ENCODE results near the gene HYCC2.
"Not testable (repeated sequence)": the region's sequence is repeated elsewhere in the genome, so short reads cannot be mapped to it uniquely, and the experiment has no call there.

HYCC2 gene

DNA sequence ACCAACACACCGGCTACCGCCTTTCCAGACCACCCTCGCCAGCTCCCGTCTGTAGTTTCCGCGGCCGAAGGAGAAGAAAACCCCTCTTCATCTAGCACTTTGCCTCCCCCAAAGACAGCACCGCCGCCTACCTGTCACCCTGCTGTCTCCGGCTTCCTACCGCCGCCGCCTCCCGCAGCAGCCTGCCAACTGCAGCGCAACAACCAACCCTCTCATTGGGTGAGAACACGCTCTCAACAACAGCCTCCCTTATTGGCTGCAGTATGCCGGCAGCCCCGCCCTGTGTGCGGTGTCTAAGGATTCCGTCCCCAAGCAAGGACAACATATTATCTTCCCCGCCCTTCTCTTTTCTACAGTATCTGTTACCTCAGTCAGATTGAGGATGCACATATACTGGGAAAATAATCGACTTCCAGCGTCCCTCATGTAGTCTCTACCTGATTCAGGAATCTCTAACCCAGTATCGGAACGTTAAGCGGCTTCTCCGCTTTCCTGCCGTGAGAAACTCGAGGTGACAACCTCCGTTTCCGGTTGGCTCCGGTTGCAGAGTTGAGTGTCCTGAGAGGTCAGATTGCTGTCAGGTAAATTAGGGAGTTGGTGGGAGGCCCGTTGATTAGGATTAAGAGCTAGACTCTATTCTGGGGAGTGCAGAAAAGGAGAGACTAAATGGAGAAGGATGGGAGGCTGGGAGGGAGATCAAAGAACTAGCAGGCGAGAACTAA lies at the start of gene HYCC2, which contains the start of gene NDUFB3:
TSS of gene HYCC2 (minus strand) at position 193 of the 722 bp plus-strand sequence. CDS start 47,662 bp downstream, outside the sequence.
TSS of gene NDUFB3 (plus strand) at position 523 of the 722 bp plus-strand sequence. CDS start 6,882 bp downstream, outside the sequence.
- DNase-seq, result peak; percentile 90

DNA sequence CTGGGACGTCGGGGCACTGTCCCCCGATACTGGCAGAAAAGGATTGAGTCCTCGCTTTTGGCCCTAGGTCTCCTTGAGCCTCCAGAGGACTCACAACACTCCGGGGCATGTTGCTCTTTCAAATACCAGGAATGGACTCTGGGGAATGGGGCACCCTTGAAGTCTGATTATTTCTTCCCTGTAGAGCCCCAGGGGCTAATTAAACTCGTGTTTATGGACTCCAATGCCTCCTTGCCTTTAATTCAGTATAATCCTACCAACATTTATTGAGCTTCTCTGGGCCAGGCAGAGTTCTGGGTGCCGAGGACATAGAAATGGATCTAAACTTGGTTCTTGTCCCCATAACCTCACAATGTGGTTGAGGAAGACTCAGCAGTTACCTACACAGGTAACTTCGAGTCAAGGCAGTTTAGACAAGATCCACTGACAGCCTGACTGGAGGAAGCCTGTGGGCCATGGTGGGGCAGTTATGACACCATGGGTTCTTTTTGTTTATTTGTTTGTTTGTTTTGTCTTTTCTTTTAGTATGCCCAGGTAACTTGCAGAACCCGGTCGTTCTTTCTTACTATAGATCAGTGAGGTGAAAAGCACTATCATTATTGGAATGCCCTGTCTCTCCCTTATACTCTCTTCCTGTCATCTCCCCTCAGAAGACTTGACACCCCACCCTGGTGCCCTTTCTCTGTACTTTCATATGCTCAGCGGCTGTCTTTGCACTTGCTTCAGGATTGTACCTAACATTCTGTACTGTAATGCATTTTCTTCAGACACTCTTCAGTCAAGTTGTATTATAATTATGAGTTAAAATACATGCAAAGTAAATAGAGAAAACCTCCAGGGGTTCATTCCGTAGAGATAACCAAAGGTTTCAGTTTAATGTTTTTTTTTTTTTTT lies 47.7 kb upstream of the HYCC2 start:
- DNase-seq, result peak; percentile 29

DNA sequence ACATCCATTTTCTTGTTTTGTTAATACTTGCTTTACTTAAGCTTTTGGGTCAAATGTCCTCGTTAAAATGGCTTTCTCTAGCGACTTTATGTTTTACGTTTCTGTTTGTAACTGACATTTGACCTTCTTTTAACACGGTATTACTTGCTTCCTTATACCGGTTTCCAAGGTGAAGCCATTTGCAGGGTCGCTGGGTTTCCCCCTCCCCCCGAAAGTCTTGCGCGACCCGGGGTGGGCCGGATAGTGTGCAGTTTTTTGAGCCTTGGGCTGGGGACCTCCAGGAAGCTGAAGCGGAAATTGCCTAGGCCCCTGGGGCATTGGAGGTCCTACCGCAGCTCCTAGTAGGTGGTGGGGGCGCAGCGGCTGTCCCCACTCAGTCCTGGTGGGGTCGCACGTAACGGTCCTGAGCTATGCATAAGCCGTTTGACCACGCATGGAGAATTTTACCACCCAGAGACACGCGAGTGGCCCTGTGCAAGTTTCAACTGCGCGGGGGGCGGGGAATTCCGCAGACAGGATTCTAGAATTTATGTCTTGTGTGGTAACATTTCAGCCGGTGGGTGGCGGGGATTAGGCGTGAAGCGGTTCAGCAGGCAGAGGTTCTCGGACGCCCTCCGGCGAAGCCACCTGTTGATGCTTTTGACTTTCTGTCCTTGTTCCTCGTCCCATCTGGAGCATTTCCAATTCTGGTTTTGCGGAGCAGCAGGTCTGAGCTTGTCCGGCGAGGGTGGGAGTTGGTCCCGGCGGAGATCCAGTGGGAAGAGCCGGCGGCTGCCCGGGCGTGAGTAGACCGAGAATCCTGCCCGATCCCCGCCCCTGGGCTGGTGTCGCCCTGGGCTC lies 46.9 kb upstream of the HYCC2 start:
- peak; percentile 78 for DNase-seq

DNA sequence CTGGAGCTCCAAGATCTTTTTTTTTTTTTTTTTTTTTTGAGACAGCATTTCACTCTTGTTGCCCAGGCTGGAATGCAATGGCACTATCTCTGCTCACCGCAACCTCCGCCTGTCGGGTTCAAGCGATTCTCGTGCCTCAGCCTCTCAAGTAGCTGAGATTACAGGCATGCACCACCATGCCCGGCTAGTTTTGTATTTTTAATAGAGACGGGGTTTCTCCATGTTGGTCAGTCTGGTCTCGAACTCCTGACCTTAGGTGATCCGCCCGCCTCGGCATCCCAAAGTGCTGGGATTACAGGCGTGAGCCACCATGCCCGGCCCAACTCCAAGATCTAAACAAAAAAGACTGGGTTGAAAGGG lies 46.2 kb upstream of the HYCC2 start:
- not testable (repeated sequence) for DNase-seq

DNA sequence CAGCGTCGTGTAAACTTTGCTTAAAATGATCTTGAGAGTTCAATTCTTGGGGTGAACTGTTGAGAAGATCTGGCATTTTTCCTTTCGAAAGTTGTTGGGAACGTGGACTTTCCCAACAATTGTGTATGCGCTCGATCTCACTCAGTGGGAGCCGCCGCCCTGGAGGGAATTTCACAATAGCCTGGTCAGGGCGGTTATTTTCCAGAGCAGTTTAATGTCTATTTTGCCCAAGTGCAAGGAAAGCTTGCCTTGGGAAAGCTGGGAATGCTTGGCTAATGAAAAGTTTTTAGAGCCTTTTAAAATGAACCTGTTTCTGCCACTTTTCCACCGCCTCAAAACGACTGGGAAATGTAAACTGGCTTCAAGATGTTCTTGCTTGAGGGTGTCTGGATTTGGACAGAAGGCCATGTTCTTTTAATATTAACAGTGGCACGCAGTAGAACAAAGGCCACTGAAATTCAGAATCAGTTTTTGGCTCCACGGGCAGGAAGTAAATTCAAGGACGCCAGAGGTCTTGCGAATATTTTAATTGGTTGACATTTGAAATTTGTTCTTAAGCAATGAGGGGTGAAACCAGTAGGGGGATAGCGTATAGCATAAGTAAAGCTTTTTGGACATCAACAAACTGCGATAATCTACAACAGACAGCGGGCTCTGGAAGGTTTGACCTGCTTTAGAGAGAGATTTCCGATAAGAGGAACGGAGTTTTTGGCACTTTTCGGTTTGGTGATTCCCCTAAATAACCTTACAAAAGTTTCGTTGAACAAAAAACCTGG lies 45.7 kb upstream of the HYCC2 start:
- DNase-seq, result peak; percentile 41

DNA sequence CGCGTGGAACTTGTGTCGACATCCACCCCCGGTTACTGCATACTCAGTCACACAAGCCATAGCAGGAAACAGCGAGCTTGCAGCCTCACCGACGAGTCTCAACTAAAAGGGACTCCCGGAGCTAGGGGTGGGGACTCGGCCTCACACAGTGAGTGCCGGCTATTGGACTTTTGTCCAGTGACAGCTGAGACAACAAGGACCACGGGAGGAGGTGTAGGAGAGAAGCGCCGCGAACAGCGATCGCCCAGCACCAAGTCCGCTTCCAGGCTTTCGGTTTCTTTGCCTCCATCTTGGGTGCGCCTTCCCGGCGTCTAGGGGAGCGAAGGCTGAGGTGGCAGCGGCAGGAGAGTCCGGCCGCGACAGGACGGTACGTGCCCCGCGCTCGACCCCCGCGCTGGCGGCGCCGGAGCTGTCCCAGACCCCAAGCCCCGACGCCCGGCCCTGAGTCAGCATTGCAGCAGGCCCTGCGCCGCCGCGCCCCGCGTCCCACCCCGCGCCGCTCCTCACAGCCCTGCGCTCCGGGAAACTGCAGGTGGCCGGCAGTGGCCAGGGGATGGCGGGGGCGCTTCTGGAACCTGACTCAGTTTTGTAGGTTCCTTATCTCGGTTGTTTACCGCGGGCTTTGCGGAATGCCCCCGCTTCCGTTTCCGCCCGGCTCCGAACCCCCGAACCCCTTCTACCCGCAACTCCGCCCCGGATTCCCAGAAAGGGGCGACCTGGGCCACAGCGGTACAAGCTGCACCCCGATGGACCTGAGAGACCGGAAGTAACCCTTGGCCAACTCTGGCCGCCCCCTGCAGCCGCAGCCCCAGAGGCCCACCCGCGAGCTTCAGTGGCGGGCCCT lies 44.9 kb upstream of the HYCC2 start, which contains the start of gene CFLAR:
TSS of gene CFLAR (plus strand) at position 50 of the 844 bp plus-strand sequence. CDS start 13,702 bp downstream, outside the sequence.
- peak; percentile 87 for DNase-seq

DNA sequence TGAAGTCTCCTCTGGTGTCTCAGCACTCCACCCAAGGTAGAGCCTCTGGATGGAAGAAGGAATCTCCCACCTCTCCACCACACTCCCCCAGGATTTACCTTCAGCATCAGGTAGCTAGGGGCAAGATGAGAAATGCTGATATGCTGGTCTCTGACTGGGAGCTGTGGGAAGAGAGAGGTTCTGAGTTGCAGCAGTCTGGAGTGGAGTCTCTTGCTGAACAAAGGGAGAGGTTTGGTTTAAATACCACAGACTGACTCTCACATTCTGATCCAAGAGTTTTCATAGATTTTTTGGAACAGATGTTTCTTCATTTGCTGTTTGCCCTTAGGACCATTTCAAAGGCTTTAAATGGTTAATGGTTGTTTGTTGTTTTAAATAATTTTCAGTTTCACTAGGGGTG lies 43.4 kb upstream of the HYCC2 start:
- no peak for DNase-seq

DNA sequence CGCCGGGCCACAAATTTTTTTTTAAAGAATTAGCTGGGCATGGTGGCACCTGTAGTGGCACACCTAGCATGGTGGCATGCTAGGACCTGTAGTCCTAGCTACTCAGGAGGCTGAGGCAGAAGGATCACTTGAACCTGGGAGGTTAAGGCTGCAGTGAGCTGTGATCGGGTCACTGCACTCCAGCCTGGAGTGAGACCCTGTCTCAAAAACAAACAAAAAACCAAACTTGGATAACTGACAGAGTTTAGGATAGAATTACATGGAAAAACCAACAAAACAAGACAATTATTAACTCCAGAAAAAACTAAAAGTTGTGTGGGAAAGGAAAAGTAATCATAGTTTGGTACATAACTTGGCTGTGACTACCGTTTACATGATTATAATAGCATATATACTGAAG lies 42.9 kb upstream of the HYCC2 start:
- no peak for DNase-seq

DNA sequence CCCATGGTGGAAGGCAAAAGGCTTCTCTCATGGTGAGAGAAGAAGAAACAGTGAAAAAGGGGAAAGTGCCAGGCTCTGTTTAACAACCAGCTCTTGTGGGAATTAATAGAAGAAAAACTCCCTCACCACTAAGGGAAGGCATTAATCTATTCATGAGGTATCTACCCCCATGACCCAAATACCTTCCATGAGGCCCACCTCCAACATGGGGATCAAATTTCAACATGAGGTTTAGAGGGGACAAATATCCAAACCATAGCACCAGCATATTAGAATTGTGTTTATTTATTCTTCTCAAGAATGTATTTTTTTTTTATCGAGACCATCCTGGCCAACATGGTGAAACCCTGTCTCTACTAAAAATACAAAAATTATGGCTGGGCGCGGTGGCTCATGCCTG lies 39.6 kb upstream of the HYCC2 start:
- no peak for DNase-seq

DNA sequence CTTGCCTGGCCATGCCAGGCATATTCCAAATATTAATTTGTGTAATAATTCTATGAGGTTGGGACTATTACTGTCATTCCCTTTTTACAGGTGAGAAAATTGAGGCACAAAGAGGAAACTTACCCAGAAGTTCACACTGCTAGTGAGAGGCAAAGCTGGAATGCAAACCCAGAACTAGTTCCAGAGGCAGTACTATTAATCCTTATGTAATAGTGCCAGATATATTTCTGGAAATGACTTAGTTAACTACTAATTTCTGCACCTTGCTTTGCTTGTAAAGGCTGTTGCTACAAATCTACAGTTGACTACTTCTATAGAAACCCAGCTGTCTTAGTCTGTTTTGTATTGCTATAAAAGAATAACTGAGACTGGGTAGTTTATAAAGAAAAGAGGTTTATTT lies 39.1 kb upstream of the HYCC2 start:
- no peak for DNase-seq

DNA sequence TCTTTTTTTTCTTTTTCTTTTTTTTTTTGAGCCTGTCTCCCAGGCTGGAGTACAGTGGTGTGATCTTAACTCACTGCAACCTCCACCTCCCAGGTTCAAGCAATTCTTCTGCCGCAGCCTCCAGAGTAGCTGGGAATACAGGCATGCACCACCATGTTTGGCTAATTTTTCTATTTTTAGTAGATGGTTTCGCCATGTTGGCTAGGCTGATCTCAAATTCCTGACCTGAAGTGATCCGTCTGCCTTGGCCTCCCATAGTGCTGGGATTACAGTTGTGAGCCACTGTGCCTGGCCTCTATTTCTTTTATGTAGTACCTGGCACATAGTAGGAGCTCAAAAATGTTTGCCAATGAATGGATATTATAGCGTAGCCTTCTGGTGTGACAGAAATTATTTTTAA lies 37.7 kb upstream of the HYCC2 start:
- DNase-seq, result no peak

DNA sequence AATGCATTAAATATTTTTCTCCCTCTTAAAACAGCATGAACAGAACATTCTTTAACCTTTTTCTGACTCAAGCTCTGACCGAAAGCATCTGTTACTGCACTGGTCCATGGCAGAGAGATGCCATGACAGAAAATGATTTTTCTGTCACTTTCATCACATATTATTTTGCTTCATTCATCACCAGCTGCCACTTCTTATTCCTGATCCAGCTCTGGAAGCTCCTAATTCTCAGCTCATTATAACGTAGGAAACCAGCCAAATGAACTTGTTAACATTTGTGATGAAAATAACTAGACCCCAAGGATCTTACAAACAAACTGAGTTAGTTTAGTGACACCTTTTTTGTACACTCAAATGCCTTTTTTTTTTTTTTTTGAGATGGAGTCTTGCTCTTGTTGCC lies 36.9 kb upstream of the HYCC2 start:
- DNase-seq, result no peak

DNA sequence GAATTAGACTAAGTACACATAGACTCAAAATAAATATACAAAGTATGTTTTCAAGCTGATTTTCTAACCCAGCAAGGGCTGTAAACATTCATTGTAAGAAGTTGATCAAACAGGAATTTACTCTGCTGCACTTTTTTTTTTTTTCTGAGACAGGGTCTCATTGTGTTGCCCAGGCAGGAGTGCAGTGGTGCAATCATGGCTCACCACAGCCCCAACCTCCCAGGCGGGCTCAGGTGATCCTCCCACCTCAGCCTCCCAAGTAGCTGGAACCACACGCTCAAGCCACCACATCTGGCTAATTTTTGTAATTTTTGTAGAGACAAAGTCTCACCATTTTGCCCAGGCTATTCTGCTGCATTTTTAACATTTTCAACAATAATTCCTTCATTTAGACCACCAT lies 36.2 kb upstream of the HYCC2 start:
- no peak for DNase-seq

DNA sequence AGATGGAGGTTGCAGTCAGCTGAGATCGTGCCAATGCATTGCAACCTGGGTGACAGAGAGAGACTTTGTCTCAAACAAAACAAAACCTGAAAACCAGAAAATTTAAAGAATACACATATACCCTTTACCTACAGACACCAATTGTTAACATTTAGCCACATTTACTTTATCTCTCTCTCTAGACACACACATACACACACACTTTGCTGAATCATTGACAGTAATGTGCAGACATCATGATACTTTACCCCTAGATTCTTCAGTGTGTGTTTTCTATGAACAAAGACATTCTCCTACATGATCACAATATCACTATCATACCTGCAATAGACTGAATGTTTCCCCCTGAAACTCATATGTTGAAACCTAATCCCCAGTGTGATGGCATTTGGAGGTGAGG lies 34.3 kb upstream of the HYCC2 start:
- no peak for DNase-seq

DNA sequence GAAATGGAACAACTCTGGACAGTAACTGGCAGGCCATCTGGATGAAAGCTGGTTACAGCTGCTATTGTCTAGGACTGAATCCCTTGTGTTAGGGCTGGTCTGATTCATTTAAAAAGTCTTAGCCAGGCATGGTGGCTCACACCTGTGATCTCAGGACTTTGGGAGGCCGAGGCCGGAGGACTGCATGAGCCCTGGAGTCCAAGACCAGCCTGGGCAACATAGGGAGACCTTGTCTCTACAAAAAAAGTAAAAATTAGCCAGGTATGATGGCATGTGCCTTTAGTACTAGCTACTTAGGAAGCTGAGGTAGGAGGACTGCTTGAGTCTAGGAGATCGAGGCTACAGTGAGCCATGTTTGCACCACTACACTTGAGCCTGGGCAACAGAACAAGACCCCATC lies 29.0 kb upstream of the HYCC2 start:
- no peak for DNase-seq

DNA sequence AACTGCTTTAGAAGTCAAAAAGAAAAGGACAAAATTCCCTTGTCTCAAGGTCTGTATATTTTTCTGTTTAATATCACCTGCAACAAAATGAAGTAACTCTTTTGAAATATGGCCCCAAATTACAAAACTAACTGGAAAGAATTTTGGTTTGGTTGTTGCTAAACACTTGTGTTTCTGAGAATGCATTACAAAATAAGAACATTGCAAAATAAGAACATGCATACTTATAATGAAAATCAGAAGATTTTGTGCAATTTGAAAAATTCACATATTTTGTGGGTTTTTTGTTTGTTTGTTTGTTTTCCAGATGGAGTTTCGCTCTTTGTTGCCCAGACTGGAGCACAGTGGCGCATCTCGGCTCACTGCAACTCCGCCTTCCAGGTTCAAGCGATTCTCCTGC lies 22.1 kb upstream of the HYCC2 start:
- no peak for DNase-seq

DNA sequence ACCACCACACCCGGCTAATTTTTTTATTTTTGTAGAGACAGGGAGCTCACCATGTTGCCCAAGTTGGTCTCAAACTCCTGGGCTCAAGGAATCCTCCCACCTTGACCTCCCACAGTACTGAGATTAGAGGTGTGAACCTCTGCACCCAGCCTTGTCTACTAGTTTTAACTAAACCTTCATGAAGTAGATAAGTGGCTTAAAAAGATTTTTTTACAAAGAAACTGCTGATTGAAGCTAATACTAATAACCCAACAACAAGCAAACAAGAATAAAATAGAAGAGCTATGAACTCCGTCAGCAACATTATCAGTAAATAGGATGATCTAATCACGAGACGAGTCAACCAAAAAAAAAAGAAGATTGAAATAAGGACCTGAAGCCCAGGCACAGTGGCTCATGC lies 19.1 kb upstream of the HYCC2 start:
- no peak for DNase-seq

DNA sequence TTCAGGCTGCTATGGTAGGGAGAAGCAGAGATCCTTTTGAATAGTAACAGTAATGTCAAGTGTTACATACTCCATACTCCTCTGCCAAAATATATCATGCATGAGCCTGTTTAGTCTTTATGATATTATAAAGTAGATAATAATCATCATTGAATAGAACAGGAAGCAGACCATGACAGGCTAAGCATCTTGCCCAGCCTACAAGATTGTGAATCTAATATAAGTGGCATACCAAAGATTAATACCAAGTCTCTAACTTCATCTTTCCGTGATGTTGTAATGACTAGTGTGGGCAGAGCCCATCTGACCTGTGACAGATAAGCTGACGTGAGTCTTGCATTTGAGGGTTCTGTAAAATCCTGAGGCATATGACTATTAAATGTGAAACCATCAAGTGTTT lies 13.4 kb upstream of the HYCC2 start:
- no peak for DNase-seq

DNA sequence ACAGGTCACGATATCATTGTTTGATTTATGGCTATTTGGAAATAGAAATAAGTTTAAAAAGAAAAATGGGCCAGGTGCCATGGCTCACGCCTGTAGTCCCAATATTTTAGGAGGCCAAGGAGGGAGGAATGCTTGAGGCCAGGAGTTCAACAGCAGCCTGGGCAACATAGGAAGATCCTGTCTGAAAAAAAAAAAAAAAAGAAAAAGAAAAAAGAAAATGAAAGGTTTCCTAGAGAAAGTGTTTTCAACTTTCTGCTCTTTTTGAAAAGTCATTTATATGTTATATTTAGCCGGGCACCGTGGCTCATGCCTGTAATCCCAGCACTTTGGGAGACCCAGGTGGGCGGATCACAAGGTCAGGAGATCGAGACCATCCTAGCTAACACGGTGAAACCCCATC lies 3.5 kb upstream of the HYCC2 start:
- no peak for DNase-seq

DNA sequence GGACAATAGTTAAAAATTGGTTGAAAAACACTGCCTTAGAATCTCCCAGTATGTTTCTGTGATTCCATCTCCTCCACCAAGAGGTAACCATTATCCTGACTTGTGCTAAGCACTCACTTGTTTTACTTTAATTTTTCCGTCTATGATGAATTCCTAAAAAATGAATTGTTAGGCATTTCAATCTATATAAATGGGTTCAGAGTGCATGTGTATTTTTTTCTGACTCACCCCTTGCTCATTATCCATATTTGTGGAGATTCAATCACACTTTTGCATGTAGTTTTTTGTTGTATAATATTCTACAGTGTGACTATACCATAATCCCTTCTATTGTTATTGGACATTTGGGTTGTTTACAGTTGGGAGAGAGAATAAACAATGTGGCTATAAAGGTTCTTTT lies 1.6 kb upstream of the HYCC2 start:
- no peak for DNase-seq

DNA sequence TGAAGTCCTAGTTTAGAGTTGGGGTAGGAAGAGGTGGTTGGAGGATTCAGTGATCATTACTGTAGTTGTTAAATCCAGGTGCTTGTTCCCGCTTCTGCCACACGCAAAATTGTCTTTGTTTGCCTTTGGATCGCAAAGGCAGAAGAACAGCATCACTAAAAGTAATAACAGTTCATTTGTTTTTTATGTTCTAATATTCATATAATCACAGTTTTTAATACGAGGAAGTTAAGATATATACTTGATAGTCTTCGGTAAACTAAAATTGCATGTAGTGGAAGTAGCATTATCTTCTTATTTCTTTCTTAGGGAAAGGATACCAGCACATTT lies 695 bp upstream of the HYCC2 start:
- no peak for DNase-seq
